HUES48 (cell line): ENCODE measurements around the gene VPS13A.
A peak's percentile ranks its signal among the peaks of the same experiment; 100 is the strongest.
"Not testable (repeated sequence)": the region's sequence is repeated elsewhere in the genome, so short reads cannot be mapped to it uniquely, and the experiment has no call there.

Experiments used
- H3K27ac ChIP-seq: one replicate; pipeline ENCODE4 v1.7.0; 2013; ENCODE audit warnings: low read depth, low read length, inconsistent platforms
- H3K27me3 ChIP-seq: 2 replicates; pipeline ENCODE4 v1.6.1; 2013; ENCODE audit warnings: mild to moderate bottlenecking, low read length; ENCODE audit not compliant: control insufficient read depth, insufficient read depth
- H3K36me3 ChIP-seq: 2 replicates; pipeline ENCODE4 v1.6.1; 2013; ENCODE audit warnings: low read length; ENCODE audit not compliant: control insufficient read depth, insufficient read depth
- H3K4me1 ChIP-seq: 2 replicates; pipeline ENCODE4 v1.6.1; 2013; ENCODE audit warnings: mild to moderate bottlenecking, low read length; ENCODE audit not compliant: control insufficient read depth, insufficient read depth
- H3K4me3 ChIP-seq: 2 replicates; pipeline ENCODE4 v1.5.1; 2013; ENCODE audit warnings: mild to moderate bottlenecking, low read depth, low read length
- H3K9ac ChIP-seq: 2 replicates; pipeline ENCODE4 v1.6.1; 2013; ENCODE audit warnings: mild to moderate bottlenecking, low read depth, low read length, moderate library complexity
- H3K9me3 ChIP-seq: 2 replicates; pipeline ENCODE4 v1.6.1; 2013; ENCODE audit warnings: low read length; ENCODE audit not compliant: control insufficient read depth, insufficient read depth

The VPS13A gene

DNA sequence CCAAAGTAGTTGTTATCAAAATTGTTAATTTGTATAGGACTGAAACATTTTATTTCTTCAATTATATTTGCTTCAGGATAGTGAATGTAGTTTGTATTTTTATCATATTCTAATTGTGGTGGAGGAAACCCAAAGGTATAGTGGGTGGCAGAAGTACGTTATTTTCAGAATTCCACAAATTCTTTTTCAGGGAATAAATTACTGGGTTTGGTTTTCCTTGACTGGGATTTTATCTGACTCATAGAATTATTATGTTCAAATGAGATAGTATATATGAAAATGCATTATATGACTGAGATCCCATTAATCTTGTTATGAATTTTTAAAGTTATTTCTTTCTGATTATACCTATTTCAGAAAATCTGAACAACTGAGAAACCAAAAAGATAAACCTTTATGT, 73.7 kb downstream of the VPS13A start:
- Histone ChIP-seq H3K9ac (no peak overlapping the region), H3K4me3 (no peak overlapping the region), H3K9me3 (no peaks in the 10 kb centered on the region), H3K27ac (no peak overlapping the region), H3K36me3 (peaks cover 25% of the 10 kb centered on the region), H3K4me1 (peaks cover 20% of the 10 kb centered on the region), H3K27me3 (no peaks in the 10 kb centered on the region)

DNA sequence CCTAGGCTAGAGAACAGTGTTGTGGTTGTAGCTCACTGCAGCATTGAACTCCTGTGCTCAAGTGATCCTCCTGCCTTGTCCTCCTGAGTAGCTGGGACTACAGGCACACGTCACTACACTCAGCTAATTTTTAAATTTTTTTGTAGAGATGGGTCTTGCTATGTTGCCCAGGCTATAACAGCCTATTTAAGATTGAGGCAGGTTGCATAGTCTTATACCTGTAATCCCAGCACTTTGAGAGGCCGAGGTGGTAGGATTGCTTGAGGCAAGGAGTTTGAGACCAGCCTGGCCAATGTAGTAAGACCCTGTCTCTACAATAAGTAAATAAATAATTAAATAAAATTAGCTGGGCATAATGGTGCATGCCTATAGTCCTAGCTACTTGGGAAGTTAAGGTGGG, 79.9 kb downstream of the VPS13A start:
- Histone ChIP-seq H3K4me1 (peaks cover 28% of the 10 kb centered on the region), H3K9ac (no peak overlapping the region), H3K27me3 (no peaks in the 10 kb centered on the region), H3K27ac (no peak overlapping the region), H3K36me3 (peaks cover 20% of the 10 kb centered on the region), H3K9me3 (no peaks in the 10 kb centered on the region), H3K4me3 (no peak overlapping the region)

DNA sequence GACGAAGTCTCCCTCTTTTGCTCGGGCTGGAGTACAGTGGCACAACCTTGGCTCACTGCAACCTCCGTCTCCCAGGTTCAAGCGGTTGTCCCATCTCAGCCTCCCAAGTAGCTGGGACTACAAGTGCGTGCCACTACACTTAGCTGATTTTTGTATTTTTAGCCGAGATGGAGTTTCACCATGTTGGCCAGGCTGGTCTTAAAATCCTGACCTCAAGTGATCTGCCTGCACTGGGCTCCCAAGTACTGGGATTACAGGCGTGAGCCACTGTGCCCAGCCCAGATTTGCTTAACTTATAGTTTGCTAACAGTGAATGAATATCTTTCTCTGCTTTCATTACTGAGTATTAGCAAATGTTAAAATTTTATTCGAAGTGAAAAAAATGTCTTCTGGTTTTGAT, 84.3 kb downstream of the VPS13A start:
- Histone ChIP-seq H3K36me3 (peaks cover 16% of the 10 kb centered on the region), H3K27me3 (no peaks in the 10 kb centered on the region), H3K27ac (no peak overlapping the region), H3K4me3 (no peak overlapping the region), H3K9me3 (no peaks in the 10 kb centered on the region), H3K9ac (no peak overlapping the region), H3K4me1 (peaks cover 2% of the 10 kb centered on the region; the same call in 1 of the 2 replicates)

DNA sequence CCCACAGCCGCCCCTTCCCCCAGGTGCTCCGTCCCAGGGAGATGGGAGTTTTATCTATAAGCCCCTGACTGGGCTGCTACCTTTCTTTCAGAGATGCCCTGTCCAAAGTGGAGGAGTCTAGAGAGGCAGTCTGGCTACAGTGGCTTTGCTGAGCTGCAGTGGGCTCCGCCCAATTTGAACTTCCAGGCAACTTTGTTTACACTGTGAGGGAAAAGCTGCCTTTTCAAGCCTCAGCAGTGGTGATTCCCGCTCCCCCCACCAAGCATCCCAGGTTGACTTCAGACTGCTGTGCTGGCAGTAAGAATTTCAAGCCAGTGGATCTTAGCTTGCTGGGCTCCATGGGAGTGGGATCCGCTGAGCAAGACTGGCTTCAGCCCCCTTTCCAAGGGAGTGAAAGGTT, 90.4 kb downstream of the VPS13A start:
- not testable (repeated sequence) for H3K36me3 ChIP-seq, H3K9me3 ChIP-seq, H3K27me3 ChIP-seq, H3K27ac ChIP-seq, H3K4me3 ChIP-seq, H3K9ac ChIP-seq
- H3K4me1 ChIP-seq = peaks cover 24% of the 10 kb centered on the region

DNA sequence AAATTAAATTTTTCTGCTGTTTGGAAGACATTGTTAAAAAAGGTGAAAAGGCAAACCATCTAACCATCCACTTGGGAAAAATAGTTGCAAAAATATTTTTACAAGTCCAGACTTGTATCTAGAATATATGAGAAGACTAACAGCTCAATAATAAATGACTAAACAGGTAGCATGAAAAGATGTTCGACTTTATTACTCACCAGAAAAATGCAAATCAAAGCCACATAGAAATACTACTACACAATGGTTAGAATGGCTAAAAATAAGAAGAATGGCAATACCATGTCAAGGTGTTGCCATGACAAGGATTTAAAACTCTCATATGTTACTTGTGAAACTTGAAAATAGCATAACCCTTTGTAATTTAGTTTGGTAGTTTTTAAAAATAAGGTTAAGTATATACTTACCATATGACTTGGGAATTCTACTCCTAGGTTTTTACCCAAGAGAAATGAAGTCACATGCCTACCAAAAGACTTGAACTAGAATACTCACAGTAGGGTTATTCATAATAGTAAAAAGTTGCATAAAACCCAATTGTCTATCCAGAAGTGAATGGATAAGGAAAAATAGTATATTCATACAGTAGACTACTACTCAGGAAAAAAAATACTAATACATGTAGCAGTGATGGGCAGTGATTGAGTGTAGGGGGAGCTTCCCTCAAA, 93.8 kb downstream of the VPS13A start:
- H3K9ac ChIP-seq = no peak overlapping the region
- H3K27ac ChIP-seq = no peak overlapping the region
- no peaks in the 10 kb centered on the region for H3K27me3 ChIP-seq
- H3K9me3 ChIP-seq = no peaks in the 10 kb centered on the region
- H3K36me3 ChIP-seq = no peaks in the 10 kb centered on the region
- peaks cover 46% of the 10 kb centered on the region for H3K4me1 ChIP-seq
- no peak overlapping the region for H3K4me3 ChIP-seq

DNA sequence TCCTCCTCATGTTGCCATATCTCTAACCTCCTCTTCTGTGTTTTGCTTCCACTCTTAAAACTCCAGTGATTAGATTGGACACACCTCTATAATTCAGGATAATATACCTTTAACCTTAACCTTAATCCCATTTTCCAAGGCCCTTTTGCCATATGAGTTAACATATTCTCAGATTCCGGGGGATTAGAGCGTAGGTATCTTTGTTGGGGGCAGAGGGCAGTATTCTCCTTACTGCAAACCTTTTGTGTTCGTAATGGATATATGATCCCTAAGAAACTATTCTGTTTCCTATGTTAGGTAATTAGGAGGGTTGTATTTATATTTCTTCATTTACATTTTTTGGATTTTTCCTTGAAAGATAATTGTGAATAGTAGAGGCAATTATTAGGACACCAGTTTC, 99.5 kb downstream of the VPS13A start:
- Histone ChIP-seq H3K4me1 (peaks cover 32% of the 10 kb centered on the region), H3K36me3 (peaks cover 15% of the 10 kb centered on the region), H3K27me3 (no peaks in the 10 kb centered on the region), H3K27ac (no peak overlapping the region), H3K4me3 (no peak overlapping the region), H3K9ac (no peak overlapping the region), H3K9me3 (no peaks in the 10 kb centered on the region)

DNA sequence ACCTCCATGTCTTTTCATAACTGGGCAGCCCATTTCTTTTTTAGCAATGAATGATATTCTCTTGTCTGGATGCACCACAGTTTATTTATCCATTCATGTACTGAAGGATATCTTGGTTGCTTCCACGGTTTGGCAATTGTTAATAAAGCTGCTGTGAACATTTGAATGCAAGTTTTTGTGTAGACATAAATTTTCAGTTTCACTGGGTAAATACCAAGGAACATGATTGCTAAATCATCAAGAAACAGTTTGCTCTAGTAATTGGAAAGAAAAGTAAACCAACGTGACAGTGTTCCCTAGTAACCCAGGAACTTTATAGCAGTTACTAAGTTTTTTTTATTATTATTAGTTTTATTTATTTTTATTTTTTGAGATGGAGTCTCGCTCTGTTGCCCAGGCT, 100.4 kb downstream of the VPS13A start:
- no peak overlapping the region for H3K27ac ChIP-seq
- no peak overlapping the region for H3K4me3 ChIP-seq
- H3K36me3 ChIP-seq = peaks cover 24% of the 10 kb centered on the region
- no peaks in the 10 kb centered on the region for H3K27me3 ChIP-seq
- H3K9ac ChIP-seq = no peak overlapping the region
- H3K4me1 ChIP-seq = peaks cover 23% of the 10 kb centered on the region
- H3K9me3 ChIP-seq = no peaks in the 10 kb centered on the region

DNA sequence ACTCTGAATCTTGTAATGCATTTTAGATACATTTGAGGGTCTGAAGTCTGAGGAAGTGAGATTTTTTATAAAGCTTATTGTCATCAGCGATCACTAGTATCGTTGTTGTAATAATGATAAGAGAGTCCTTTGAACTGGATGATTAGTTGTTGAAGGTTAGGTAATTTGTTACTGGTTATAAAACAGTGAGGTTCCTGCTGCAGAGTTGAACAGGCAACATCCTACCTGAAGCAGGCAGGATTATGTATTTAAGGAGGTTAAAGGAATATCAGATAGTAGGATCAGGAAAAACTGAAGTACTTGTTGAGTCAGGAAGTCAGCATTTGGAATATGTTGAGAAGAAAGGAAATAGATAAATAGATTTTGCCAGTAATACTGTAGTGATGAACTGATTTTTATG, 106.7 kb downstream of the VPS13A start:
- no peak overlapping the region for H3K4me3 ChIP-seq
- no peak overlapping the region for H3K9ac ChIP-seq
- H3K4me1 ChIP-seq = no peaks in the 10 kb centered on the region
- H3K9me3 ChIP-seq = no peaks in the 10 kb centered on the region
- no peak overlapping the region for H3K27ac ChIP-seq
- H3K36me3 ChIP-seq = peaks cover 33% of the 10 kb centered on the region
- H3K27me3 ChIP-seq = no peaks in the 10 kb centered on the region

DNA sequence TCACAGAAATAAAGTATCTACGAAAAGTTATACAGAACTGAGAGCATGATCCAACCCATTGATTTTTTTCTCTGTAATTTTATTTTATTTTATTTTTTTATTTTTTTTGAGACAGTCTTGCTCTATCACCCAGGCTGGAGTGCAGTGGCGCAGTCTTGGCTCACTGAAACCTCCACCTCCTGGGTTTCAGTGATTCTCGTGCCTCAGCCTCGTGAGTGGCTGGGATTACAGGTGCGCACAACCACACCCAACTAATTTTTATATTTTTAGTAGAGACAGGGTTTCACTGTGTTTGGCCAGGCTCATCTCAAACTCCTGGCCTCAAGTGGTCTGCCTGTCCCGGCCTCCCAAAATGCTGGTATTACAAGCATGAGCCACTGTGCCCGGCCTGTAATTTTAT, 107.3 kb downstream of the VPS13A start:
- Histone ChIP-seq H3K4me1 (no peaks in the 10 kb centered on the region), H3K27ac (no peak overlapping the region), H3K9me3 (no peaks in the 10 kb centered on the region), H3K4me3 (no peak overlapping the region), H3K36me3 (peaks cover 32% of the 10 kb centered on the region), H3K27me3 (no peaks in the 10 kb centered on the region), H3K9ac (no peak overlapping the region)

DNA sequence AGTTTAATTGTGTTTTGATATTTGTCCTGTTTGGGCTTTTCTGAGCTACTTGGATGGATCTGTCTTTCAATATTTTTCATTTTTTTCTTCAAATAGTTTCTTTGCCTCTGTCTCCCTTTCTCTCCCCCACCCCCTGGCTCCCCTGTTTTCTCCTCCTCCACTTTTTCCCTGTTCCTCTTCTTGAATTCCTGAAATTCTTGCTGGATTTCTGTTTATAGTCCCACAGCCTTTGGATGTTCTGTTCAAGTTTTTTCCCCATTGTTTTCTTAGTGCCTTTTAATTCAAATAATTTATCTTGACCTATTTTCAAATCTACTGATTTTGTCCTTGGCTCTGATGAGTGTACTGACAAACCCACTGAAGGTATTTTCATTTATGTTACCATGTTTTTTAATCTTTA, 113.0 kb downstream of the VPS13A start:
- Histone ChIP-seq H3K27ac (peak overlapping the region; percentile 23), H3K27me3 (no peaks in the 10 kb centered on the region), H3K9ac (no peak overlapping the region)

DNA sequence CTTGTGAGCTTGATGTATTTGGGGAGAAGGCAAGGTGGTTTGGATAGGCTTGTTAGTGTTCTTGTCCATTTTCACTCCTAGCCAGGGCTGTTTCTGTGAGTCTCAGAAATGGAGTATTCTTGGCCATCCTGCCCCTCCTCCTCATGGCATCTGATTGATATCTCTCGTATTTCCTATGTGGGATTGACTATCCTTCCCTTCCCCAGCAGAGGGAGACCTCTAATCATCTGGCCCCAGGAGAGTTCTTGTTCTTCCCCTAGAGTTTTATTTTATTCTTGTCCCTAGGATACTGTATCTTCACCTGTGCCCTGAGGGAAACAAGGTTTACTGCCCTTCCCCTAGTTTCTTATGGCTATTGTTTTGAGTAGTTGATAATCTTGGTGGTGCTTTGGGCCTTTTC, 114.4 kb downstream of the VPS13A start:
- Histone ChIP-seq H3K4me3 (no peak overlapping the region), H3K27me3 (no peaks in the 10 kb centered on the region), H3K4me1 (peaks cover 22% of the 10 kb centered on the region), H3K9ac (no peak overlapping the region), H3K9me3 (no peaks in the 10 kb centered on the region), H3K36me3 (peaks cover 6% of the 10 kb centered on the region; the same call in 1 of the 2 replicates), H3K27ac (no peak overlapping the region)

More for the DNA sequence above, 113.0 kb downstream of the VPS13A start:
- Histone ChIP-seq H3K36me3 (peaks cover 6% of the 10 kb centered on the region; the same call in 1 of the 2 replicates), H3K4me3 (no peak overlapping the region; the same call in 1 of the 2 replicates), H3K9me3 (no peaks in the 10 kb centered on the region), H3K4me1 (peaks cover 19% of the 10 kb centered on the region)
